Measurements from ENCODE around the gene CPZ. TPM values are rescaled to one million over a fixed set of nuclear protein-coding genes. Genes with fewer than 3 reads are reported as not detected.

The CPZ gene
- polyA plus RNA-seq, 1 donor (not counting 4 experiments of a cell fraction or from before 2014, with no cell fraction given) = not detected

DNA sequence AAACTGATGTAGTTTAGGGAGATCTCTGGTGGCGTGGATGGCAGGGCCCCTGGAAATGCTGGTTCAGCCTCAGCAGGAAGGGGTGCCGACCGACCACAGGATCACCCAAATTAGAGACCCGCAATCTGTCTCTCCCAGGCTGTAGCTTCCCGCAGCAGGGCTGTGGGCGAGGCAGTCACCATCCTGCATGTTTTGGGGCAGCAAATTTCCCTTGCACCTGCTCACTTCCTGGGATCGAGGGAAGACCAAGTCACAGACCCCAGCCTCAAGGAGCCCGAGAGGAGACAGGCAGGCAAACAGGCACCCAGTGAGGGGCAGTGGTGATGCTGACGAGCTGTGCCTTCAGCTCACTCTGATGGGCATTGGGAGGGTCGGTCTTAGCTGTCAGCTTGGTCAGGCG is 33.6 kb upstream of the CPZ start:
- Histone ChIP-seq H3K27ac (ENCODE audit: control insufficient read depth, insufficient read depth, low read length) (no peak overlapping the region), H3K9me1 (ENCODE audit: control insufficient read depth, extremely low read depth, insufficient read depth, low read length) (no peaks in the 10 kb centered on the region), H3K36me3 (ENCODE audit: control insufficient read depth in 2 of 2, extremely low read depth in 1 of 2, insufficient read depth in 2 of 2, low read length in 2 of 2) (no peaks in the 10 kb centered on the region), H4K20me1 (ENCODE audit: control insufficient read depth, extremely low read depth, insufficient read depth, low read length) (no peaks in the 10 kb centered on the region), H3K9me3 (ENCODE audit: control insufficient read depth, low read depth, low read length) (no peaks in the 10 kb centered on the region), H3K4me3 (ENCODE audit: control insufficient read depth in 2 of 3, extremely low read depth in 1 of 3, insufficient read depth in 2 of 3, low read depth in 1 of 3, low read length in 3 of 3) (no peak overlapping the region), H3K4me2 (ENCODE audit: control insufficient read depth, extremely low read depth, insufficient read depth, low read depth, low read length) (no peak overlapping the region), H3K27me3 (ENCODE audit: control insufficient read depth, extremely low read depth, insufficient read depth, low read length) (peaks cover 5% of the 10 kb centered on the region), H3K9ac (ENCODE audit: control insufficient read depth, extremely low read depth, insufficient read depth, low read length) (no peak overlapping the region), H2AFZ (ENCODE audit: control insufficient read depth, low read length) (no peak overlapping the region), H3K4me1 (ENCODE audit: control insufficient read depth, extremely low read depth, insufficient read depth, low read length) (no peaks in the 10 kb centered on the region), H3K79me2 (ENCODE audit: control insufficient read depth, insufficient read depth, low read length) (no peaks in the 10 kb centered on the region)
- TF ChIP-seq, protein P1, sequence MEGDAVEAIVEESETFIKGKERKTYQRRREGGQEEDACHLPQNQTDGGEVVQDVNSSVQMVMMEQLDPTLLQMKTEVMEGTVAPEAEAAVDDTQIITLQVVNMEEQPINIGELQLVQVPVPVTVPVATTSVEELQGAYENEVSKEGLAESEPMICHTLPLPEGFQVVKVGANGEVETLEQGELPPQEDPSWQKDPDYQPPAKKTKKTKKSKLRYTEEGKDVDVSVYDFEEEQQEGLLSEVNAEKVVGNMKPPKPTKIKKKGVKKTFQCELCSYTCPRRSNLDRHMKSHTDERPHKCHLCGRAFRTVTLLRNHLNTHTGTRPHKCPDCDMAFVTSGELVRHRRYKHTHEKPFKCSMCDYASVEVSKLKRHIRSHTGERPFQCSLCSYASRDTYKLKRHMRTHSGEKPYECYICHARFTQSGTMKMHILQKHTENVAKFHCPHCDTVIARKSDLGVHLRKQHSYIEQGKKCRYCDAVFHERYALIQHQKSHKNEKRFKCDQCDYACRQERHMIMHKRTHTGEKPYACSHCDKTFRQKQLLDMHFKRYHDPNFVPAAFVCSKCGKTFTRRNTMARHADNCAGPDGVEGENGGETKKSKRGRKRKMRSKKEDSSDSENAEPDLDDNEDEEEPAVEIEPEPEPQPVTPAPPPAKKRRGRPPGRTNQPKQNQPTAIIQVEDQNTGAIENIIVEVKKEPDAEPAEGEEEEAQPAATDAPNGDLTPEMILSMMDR (optimal IDR thresholded peaks at IDR 0.05 in 1 of 3, IDR thresholded peaks at IDR 0.05 in 1 of 3, conservative IDR thresholded peaks at IDR 0.05 in 1 of 3; ENCODE audit: extremely low read depth in 1 of 3, insufficient read depth in 2 of 3, low read length in 3 of 3) = no peak
- TF ChIP-seq EZH2 (IDR thresholded peaks at IDR 0.05; ENCODE audit: low read length) = no peak
- dilution Hi-C loops (cut with MboI; ENCODE audit: extremely low pct_ligation_motif_present, low sequenced_read_pairs) = no loop called here
- DNase-seq (ENCODE audit: low read depth, low spot score) (no peak), FAIRE-seq (no peak)

DNA sequence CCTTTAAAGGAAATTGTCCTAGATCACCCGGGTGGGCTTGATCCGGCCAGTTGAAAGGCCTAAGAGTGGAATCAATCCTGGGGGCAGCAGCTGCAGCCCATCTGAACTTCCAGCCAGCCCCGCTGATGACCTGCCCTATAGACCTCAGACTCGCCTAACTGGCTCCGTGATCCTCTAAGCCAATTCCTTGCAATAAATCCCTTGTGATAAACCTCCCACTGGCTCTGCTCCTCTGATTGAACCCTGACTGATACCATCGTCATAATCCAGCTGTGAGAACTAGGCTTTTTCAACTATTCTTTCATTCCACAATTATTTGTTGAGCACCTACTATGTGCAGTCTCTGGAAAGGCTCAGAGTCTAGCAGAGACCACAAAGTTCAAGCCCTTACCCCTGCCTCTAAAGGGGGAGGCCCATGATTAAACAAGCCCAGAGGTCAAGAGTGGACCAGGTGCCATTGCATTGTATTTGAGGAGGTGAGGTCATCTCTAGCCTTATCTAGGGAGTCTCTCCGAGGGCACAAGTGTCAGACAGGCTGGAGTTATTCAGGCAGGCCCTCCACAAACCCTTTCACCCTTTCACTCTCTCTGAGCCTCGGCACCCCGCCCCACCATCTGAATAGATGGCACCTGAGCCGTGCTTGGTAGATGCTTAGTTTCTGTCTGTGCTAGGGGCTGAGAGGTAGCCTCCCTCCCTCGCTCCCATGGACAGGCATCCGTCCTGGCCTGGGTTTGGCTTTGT is 32.9 kb upstream of the CPZ start:
- no peak for DNase-seq (ENCODE audit: low read depth, low spot score)
- H3K9me3 ChIP-seq (ENCODE audit: control insufficient read depth, low read depth, low read length) = no peaks in the 10 kb centered on the region
- H4K20me1 ChIP-seq (ENCODE audit: control insufficient read depth, extremely low read depth, insufficient read depth, low read length) = no peaks in the 10 kb centered on the region
- no peaks in the 10 kb centered on the region for H3K4me1 ChIP-seq (ENCODE audit: control insufficient read depth, extremely low read depth, insufficient read depth, low read length)
- dilution Hi-C loops (cut with MboI; ENCODE audit: extremely low pct_ligation_motif_present, low sequenced_read_pairs) = no loop called here
- H3K27me3 ChIP-seq (ENCODE audit: control insufficient read depth, extremely low read depth, insufficient read depth, low read length) = peaks cover 1% of the 10 kb centered on the region
- H3K9ac ChIP-seq (ENCODE audit: control insufficient read depth, extremely low read depth, insufficient read depth, low read length) = no peak overlapping the region
- no peak overlapping the region for H3K4me3 ChIP-seq (ENCODE audit: control insufficient read depth in 2 of 3, extremely low read depth in 1 of 3, insufficient read depth in 2 of 3, low read depth in 1 of 3, low read length in 3 of 3)
- no peak overlapping the region for H2AFZ ChIP-seq (ENCODE audit: control insufficient read depth, low read length)
- H3K36me3 ChIP-seq (ENCODE audit: control insufficient read depth in 2 of 2, extremely low read depth in 1 of 2, insufficient read depth in 2 of 2, low read length in 2 of 2) = no peaks in the 10 kb centered on the region
- H3K27ac ChIP-seq (ENCODE audit: control insufficient read depth, insufficient read depth, low read length) = no peak overlapping the region
- no peaks in the 10 kb centered on the region for H3K9me1 ChIP-seq (ENCODE audit: control insufficient read depth, extremely low read depth, insufficient read depth, low read length)
- TF ChIP-seq EZH2 (IDR thresholded peaks at IDR 0.05; ENCODE audit: low read length) = no peak
- TF ChIP-seq, protein P1 (optimal IDR thresholded peaks at IDR 0.05 in 1 of 3, IDR thresholded peaks at IDR 0.05 in 1 of 3, conservative IDR thresholded peaks at IDR 0.05 in 1 of 3; ENCODE audit: extremely low read depth in 1 of 3, insufficient read depth in 2 of 3, low read length in 3 of 3) = no peak
- H3K4me2 ChIP-seq (ENCODE audit: control insufficient read depth, extremely low read depth, insufficient read depth, low read depth, low read length) = no peak overlapping the region
- FAIRE-seq = no peak
- no peaks in the 10 kb centered on the region for H3K79me2 ChIP-seq (ENCODE audit: control insufficient read depth, insufficient read depth, low read length)
